HCT116 (cell line): ENCODE measurements around the gene PAFAH1B1. TPM values are rescaled to one million over a fixed set of nuclear protein-coding genes. Genes with fewer than 3 reads are reported as not detected.

Experiments used
- ATAC-seq: fragments of 200-7000 bp; cut with Tn5 transposase; 2 replicates; pipeline ENCODE4 v1.9.1; 2020; ENCODE audit warnings: mild to moderate bottlenecking, moderate library complexity
- BruUV-seq: library from RNA; stranded (reverse); fragments of 400-500 nt; replicated peaks from 2 replicates; lab custom pipeline; 2021; lab: Mats Ljungman, UMichigan
- CTCF ChIA-PET: fragments of 300-600 bp; sonication (Branson Sonifier 250); formaldehyde crosslinking; loops from one replicate; lab custom pipeline; 2021; ENCODE audit warnings: antibody characterized with exemption; lab: Charles Lee
- POLR2A ChIA-PET: fragments of 300-600, 350-600 bp; sonication (Branson Sonifier 250); formaldehyde crosslinking; loops from one replicate; lab custom pipeline; 2021; ENCODE audit warnings: antibody characterized with exemption; lab: Charles Lee
- RAD21 ChIA-PET, 2 experiments: fragments of 300-600 bp; sonication (Branson Sonifier 250); formaldehyde crosslinking; loops; one replicate each; lab custom pipeline; 2023; ENCODE audit warnings: low total read pairs in 2 of 2; ENCODE audit not compliant: uncharacterized antibody in 2 of 2, unreplicated experiment in 2 of 2, low non-redundant PET in 1 of 2; lab: Charles Lee
- DNase-seq: peaks from one replicate; pipeline ENCODE4 v3.0.0-alpha.2; 2010; ENCODE audit warnings: low read depth, low spot score
- H2AFZ ChIP-seq: fragments of 200-600 bp; shearing (Covaris generic), sonication (generic); 2 replicates; pipeline ENCODE4 v1.6.1; 2017; ENCODE audit warnings: low read depth, mixed run types, mixed read lengths, antibody characterized with exemption, low read length; ENCODE audit not compliant: poor library complexity, severe bottlenecking
- H3K27ac ChIP-seq: 2 replicates; pipeline ENCODE4 v1.5.1; 2012; ENCODE audit warnings: low read depth, low read length
- H3K27me3 ChIP-seq: fragments of 200-600 bp; sonication (generic); 2 replicates; pipeline ENCODE4 v1.6.1; 2016; ENCODE audit warnings: mixed run types, low read length, mixed read lengths; ENCODE audit not compliant: insufficient read depth
- H3K36me3 ChIP-seq, 2 experiments: fragments of 200-500 bp in 1 of 2; fragments of 200-600 bp in 1 of 2; sonication (Bioruptor generic) in 1 of 2; sonication (generic) in 1 of 2; 2 replicates each; pipeline versions ENCODE4 v1.5.1 to v1.6.1; 2014 to 2016; ENCODE audit warnings: low read length in 2 of 2, inconsistent platforms in 1 of 2, mixed read lengths in 1 of 2, mixed run types in 1 of 2; ENCODE audit not compliant: insufficient read depth in 2 of 2, control insufficient read depth in 1 of 2
- H3K4me1 ChIP-seq, 2 experiments: fragments of 200-600 bp in 1 of 2; sonication (generic) in 1 of 2; 2 replicates each; pipeline versions ENCODE4 v1.5.1 to v1.6.1; 2012 to 2017; ENCODE audit warnings: low read length in 2 of 2, inconsistent platforms in 1 of 2, mild to moderate bottlenecking in 1 of 2, mixed read lengths in 1 of 2, mixed run types in 1 of 2, moderate library complexity in 1 of 2; ENCODE audit not compliant: insufficient read depth in 2 of 2, control insufficient read depth in 1 of 2
- H3K4me2 ChIP-seq: fragments of 200-600 bp; sonication (generic); 2 replicates; pipeline ENCODE4 v1.6.1; 2017; ENCODE audit warnings: mixed run types, low read length, mixed read lengths
- H3K4me3 ChIP-seq, 2 experiments: fragments of 200-600 bp in 1 of 2; sonication (generic) in 1 of 2; replicated peaks in 1 of 2; 2 replicates each; pipeline ENCODE4 v1.5.1; 2011 to 2016; ENCODE audit warnings: low read length in 2 of 2, control low read depth in 1 of 2, low read depth in 1 of 2, mild to moderate bottlenecking in 1 of 2, mixed read lengths in 1 of 2, mixed run types in 1 of 2
- H3K79me2 ChIP-seq: fragments of 200-600 bp; sonication (generic); 2 replicates; pipeline ENCODE4 v1.6.1; 2017; ENCODE audit warnings: mild to moderate bottlenecking, mixed run types, low read length, moderate library complexity, mixed read lengths; ENCODE audit not compliant: insufficient read depth
- H3K9ac ChIP-seq: fragments of 200-600 bp; sonication (generic); 2 replicates; pipeline ENCODE4 v1.6.1; 2016; ENCODE audit warnings: low read length, mixed read lengths
- H3K9me2 ChIP-seq: fragments of 200-600 bp; sonication (generic), shearing (Covaris generic); 2 replicates; pipeline ENCODE4 v1.6.1; 2017; ENCODE audit warnings: mixed run types, mild to moderate bottlenecking, moderate library complexity; ENCODE audit not compliant: insufficient read depth
- H3K9me3 ChIP-seq, 2 experiments: fragments of 200-500 bp in 1 of 2; fragments of 200-600 bp in 1 of 2; sonication (Bioruptor generic) in 1 of 2; sonication (generic) in 1 of 2; 2 replicates each; pipeline ENCODE4 v1.6.1; 2014 to 2017; ENCODE audit warnings: low read length in 2 of 2, mixed read lengths in 2 of 2, inconsistent platforms in 1 of 2, low read depth in 1 of 2, mild to moderate bottlenecking in 1 of 2, mixed run types in 1 of 2, moderate library complexity in 1 of 2; ENCODE audit not compliant: control insufficient read depth in 1 of 2, insufficient read depth in 1 of 2
- H4K20me1 ChIP-seq: fragments of 200-600 bp; sonication (generic), shearing (Covaris generic); 2 replicates; pipeline ENCODE4 v1.6.1; 2017; ENCODE audit warnings: mixed run types, mild to moderate bottlenecking, moderate library complexity; ENCODE audit not compliant: insufficient read depth
- ATF3 ChIP-seq: IDR thresholded peaks from 2 replicates; pipeline ENCODE4 v1.6.1; 2012
- CBX3 ChIP-seq: IDR thresholded peaks from 2 replicates; pipeline ENCODE4 v1.6.1; 2012; ENCODE audit warnings: low read depth
- CEBPB ChIP-seq: IDR thresholded peaks from 2 replicates; pipeline ENCODE4 v1.6.1; 2012; ENCODE audit warnings: low read depth
- CTCF ChIP-seq, 3 experiments: fragments of 200-600 bp in 1 of 3; sonication (generic) in 1 of 3; IDR thresholded peaks in 2 of 3; conservative IDR thresholded peaks in 1 of 3; 2 replicates each; pipeline ENCODE4 v1.5.1; 2012 to 2017; ENCODE audit warnings: low read depth in 2 of 3, low read length in 2 of 3, antibody characterized with exemption in 1 of 3, borderline replicate concordance in 1 of 3, control low read depth in 1 of 3, mild to moderate bottlenecking in 1 of 3, mixed read lengths in 1 of 3, mixed run types in 1 of 3, moderate library complexity in 1 of 3; ENCODE audit not compliant: insufficient read depth in 1 of 3
- EGR1 ChIP-seq: IDR thresholded peaks from 2 replicates; pipeline ENCODE4 v1.6.1; 2012; ENCODE audit warnings: low read depth
- ELF1 ChIP-seq: IDR thresholded peaks from 2 replicates; pipeline ENCODE4 v1.6.1; 2012; ENCODE audit warnings: low read depth, borderline replicate concordance
- EZH2 ChIP-seq: fragments of 200-600 bp; sonication (generic); IDR thresholded peaks from 2 replicates; pipeline ENCODE4 v1.6.1; 2017; ENCODE audit warnings: antibody characterized with exemption, mixed run types
- EZH2phosphoT487 ChIP-seq: fragments of 200-600 bp; IDR thresholded peaks from 2 replicates; pipeline ENCODE4 v1.6.1; 2018; ENCODE audit warnings: antibody characterized with exemption, borderline replicate concordance
- FOSL1 ChIP-seq: IDR thresholded peaks from 2 replicates; pipeline ENCODE4 v1.6.1; 2012; ENCODE audit warnings: low read depth
- JUND ChIP-seq: IDR thresholded peaks from 2 replicates; pipeline ENCODE4 v1.6.1; 2012
- POLR2A ChIP-seq: IDR thresholded peaks from 2 replicates; pipeline ENCODE4 v1.7.0; 2011; ENCODE audit warnings: borderline replicate concordance; ENCODE audit not compliant: insufficient read depth, insufficient read length; ENCODE audit errors: extremely low read depth
- POLR2AphosphoS5 ChIP-seq: IDR thresholded peaks from 2 replicates; pipeline ENCODE4 v1.6.1; 2011; ENCODE audit warnings: mild to moderate bottlenecking, low read depth, low read length, moderate library complexity
- RAD21 ChIP-seq: IDR thresholded peaks from 2 replicates; pipeline ENCODE4 v1.6.1; 2012; ENCODE audit warnings: low read depth, mild to moderate bottlenecking
- SP1 ChIP-seq: IDR thresholded peaks from 2 replicates; pipeline ENCODE4 v1.6.1; 2012; ENCODE audit warnings: low read depth
- TCF7L2 ChIP-seq: IDR thresholded peaks from 2 replicates; pipeline ENCODE4 v1.7.0; 2011; ENCODE audit warnings: borderline replicate concordance, inconsistent platforms; ENCODE audit not compliant: insufficient read depth, insufficient read length; ENCODE audit errors: extremely low read depth
- ZBTB33 ChIP-seq: IDR thresholded peaks from 2 replicates; pipeline ENCODE4 v1.6.1; 2011; ENCODE audit warnings: mild to moderate bottlenecking, low read length, moderate library complexity; ENCODE audit not compliant: insufficient replicate concordance; ENCODE audit errors: extremely low read depth
- ZNF274 ChIP-seq: fragments of 200-500 bp; sonication (Bioruptor generic); IDR thresholded peaks from 2 replicates; pipeline ENCODE4 v1.6.1; 2014; ENCODE audit warnings: mild to moderate bottlenecking, low read depth, low read length, inconsistent platforms
- intact Hi-C: fragments of 100-400 bp; cut with micrococcal nuclease; formaldehyde crosslinking; loops from 2 replicates; pipeline ENCODE4 v1.10.0; 2022
- total RNA-seq: library from RNA; stranded (reverse); gene quantifications from one replicate; pipeline ENCODE4 v1.2.1, GENCODE V29; 2021; ENCODE audit not compliant: unreplicated experiment
- TF ChIP-seq, protein P1 (sequence below): IDR thresholded peaks from 2 replicates; pipeline ENCODE4 v1.6.1; 2012

Gene PAFAH1B1
- total RNA-seq, 1 experiment from 2014 or later = 113 TPM

GRCh38 chr17:2680961-2681360 lies 87.5 kb downstream of the PAFAH1B1 start:
- no peaks in the 10 kb centered on the region for H3K9me3 ChIP-seq
- ChIA-PET POLR2A (no interaction called here), RAD21 (no interaction called here), CTCF (no interaction called here)
- H3K4me2 ChIP-seq = no peak overlapping the region
- no peaks in the 10 kb centered on the region for H3K27me3 ChIP-seq
- peaks cover 35 to 41% of the 10 kb centered on the region in 2 experiments for H3K36me3 ChIP-seq
- H3K4me1 ChIP-seq = no peaks in the 10 kb centered on the region
- H3K9me2 ChIP-seq = no peaks in the 10 kb centered on the region
- ATAC-seq (no peak), DNase-seq (no peak)
- no TSS peak for BruUV-seq
- peaks cover 11% of the 10 kb centered on the region for H4K20me1 ChIP-seq
- H3K9ac ChIP-seq = no peak overlapping the region
- TF ChIP-seq EZH2phosphoT487 (no peak), RAD21 (no peak), CTCF (IDR thresholded peaks at IDR 0.05 in 2 of 3, conservative IDR thresholded peaks at IDR 0.05 in 1 of 3; ENCODE audit: borderline replicate concordance in 1 of 3, insufficient read depth in 1 of 3, low read depth in 2 of 3, low read length in 2 of 3) (no peak), ZNF274 (no peak), POLR2AphosphoS5 (no peak), EGR1 (no peak), CBX3 (no peak), POLR2A (no peak), CEBPB (no peak), SP1 (no peak), ELF1 (no peak), TCF7L2 (no peak), FOSL1 (no peak), JUND (no peak), ATF3 (no peak), EZH2 (no peak), ZBTB33 (no peak)
- TF ChIP-seq, protein P1, sequence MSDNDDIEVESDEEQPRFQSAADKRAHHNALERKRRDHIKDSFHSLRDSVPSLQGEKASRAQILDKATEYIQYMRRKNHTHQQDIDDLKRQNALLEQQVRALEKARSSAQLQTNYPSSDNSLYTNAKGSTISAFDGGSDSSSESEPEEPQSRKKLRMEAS = no peak
- peaks cover 8% of the 10 kb centered on the region for H3K79me2 ChIP-seq
- H3K4me3 ChIP-seq = no peak overlapping the region
- intact Hi-C loops = no loop called here
- no peak overlapping the region for H3K27ac ChIP-seq
- H2AFZ ChIP-seq = no peak overlapping the region
